SK-N-SH treated with all-trans-retinoic acid at 6 μM for 48 hours (cell line): Measurements from ENCODE around the gene PLA2G4A.

Source experiments
- ATAC-seq: fragments of 200-7000 bp; cut with Tn5 transposase; 3 replicates; pipeline ENCODE4 v1.9.1; 2020; ENCODE audit warnings: mild to moderate bottlenecking, moderate library complexity
- ARNTL ChIP-seq: fragments of 450-650 bp; formaldehyde crosslinking; IDR thresholded peaks from 2 replicates; pipeline ENCODE4 v1.5.0; 2020; ENCODE audit warnings: low read depth, mild to moderate bottlenecking, moderate library complexity, borderline replicate concordance
- BACH2 ChIP-seq: fragments of 250-450 bp; sonication (Bioruptor Pico); IDR thresholded peaks from 2 replicates; pipeline ENCODE4 v1.9.0; 2021; ENCODE audit warnings: mild to moderate bottlenecking, borderline replicate concordance
- CSDC2 ChIP-seq: fragments of 250-450 bp; sonication (Bioruptor Pico); IDR thresholded peaks from 2 replicates; pipeline ENCODE4 v1.5.0; 2020; ENCODE audit warnings: mild to moderate bottlenecking, moderate library complexity
- ESRRG ChIP-seq: fragments of 250-450 bp; sonication (Bioruptor Pico); IDR thresholded peaks from 2 replicates; pipeline ENCODE4 v1.6.1; 2021; ENCODE audit warnings: mild to moderate bottlenecking
- GLIS3 ChIP-seq: fragments of 250-450 bp; sonication (Bioruptor Pico); IDR thresholded peaks from 2 replicates; pipeline ENCODE4 v1.5.0; 2020; ENCODE audit warnings: mild to moderate bottlenecking, moderate library complexity
- ISL1 ChIP-seq: fragments of 250-450 bp; sonication (Bioruptor Pico); IDR thresholded peaks from 2 replicates; pipeline ENCODE4 v2.1.2; 2022; ENCODE audit warnings: mild to moderate bottlenecking, moderate library complexity
- OSR1 ChIP-seq: fragments of 250-450 bp; sonication (Bioruptor Pico); IDR thresholded peaks from 2 replicates; pipeline ENCODE4 v1.8.0; 2022; ENCODE audit warnings: moderate library complexity, mild to moderate bottlenecking, inconsistent platforms
- PPARA ChIP-seq: fragments of 250-450 bp; sonication (Bioruptor Pico); IDR thresholded peaks from 2 replicates; pipeline ENCODE4 v1.5.0; 2020; ENCODE audit warnings: mild to moderate bottlenecking, borderline replicate concordance
- RARB ChIP-seq: fragments of 250-450 bp; sonication (Bioruptor Pico); IDR thresholded peaks from 2 replicates; pipeline ENCODE4 v1.8.0; 2021; ENCODE audit warnings: mild to moderate bottlenecking, moderate library complexity
- TCF4 ChIP-seq: fragments of 250-450 bp; sonication (Bioruptor Pico); IDR thresholded peaks from 2 replicates; pipeline ENCODE4 v1.8.0; 2021; ENCODE audit warnings: mild to moderate bottlenecking, moderate library complexity, borderline replicate concordance
- TOX ChIP-seq: fragments of 250-450 bp; sonication (Bioruptor Pico); IDR thresholded peaks from 2 replicates; pipeline ENCODE4 v1.8.0; 2021; ENCODE audit warnings: mild to moderate bottlenecking, moderate library complexity, borderline replicate concordance
- ZC3H10 ChIP-seq: fragments of 250-450 bp; sonication (Bioruptor Pico); IDR thresholded peaks from 2 replicates; pipeline ENCODE4 v1.5.1; 2021; ENCODE audit warnings: mild to moderate bottlenecking, moderate library complexity
- ZFP3 ChIP-seq: fragments of 250-450 bp; sonication (Bioruptor Pico); IDR thresholded peaks from 2 replicates; pipeline ENCODE4 v1.5.0; 2020; ENCODE audit warnings: mild to moderate bottlenecking, moderate library complexity
- ZFP30 ChIP-seq: fragments of 450-650 bp; formaldehyde crosslinking; IDR thresholded peaks from 2 replicates; pipeline ENCODE4 v1.5.0; 2022; ENCODE audit warnings: mild to moderate bottlenecking, moderate library complexity
- ZNF565 ChIP-seq: fragments of 450-650 bp; formaldehyde crosslinking; conservative IDR thresholded peaks from 2 replicates; pipeline ENCODE4 v1.5.0; 2020; ENCODE audit warnings: low read depth, mild to moderate bottlenecking, moderate library complexity
- ZNF70 ChIP-seq: fragments of 450-650 bp; formaldehyde crosslinking; IDR thresholded peaks from 2 replicates; pipeline ENCODE4 v1.5.0; 2020; ENCODE audit warnings: mild to moderate bottlenecking, moderate library complexity
- ZNF8 ChIP-seq: fragments of 450-650 bp; formaldehyde crosslinking; IDR thresholded peaks from 2 replicates; pipeline ENCODE4 v1.5.0; 2020; ENCODE audit warnings: mild to moderate bottlenecking, moderate library complexity
- TF ChIP-seq, protein P1 (sequence below): fragments of 250-450 bp; sonication (Bioruptor Pico); IDR thresholded peaks from 2 replicates; pipeline ENCODE4 v1.5.1; 2021; ENCODE audit warnings: mild to moderate bottlenecking, moderate library complexity
- TF ChIP-seq, protein P2 (sequence below): fragments of 250-450 bp; sonication (Bioruptor Pico); IDR thresholded peaks from 2 replicates; pipeline ENCODE4 v1.5.0; 2020; ENCODE audit warnings: mild to moderate bottlenecking, moderate library complexity
- TF ChIP-seq, protein P3 (sequence below): fragments of 250-450 bp; sonication (Bioruptor Pico); IDR thresholded peaks from 2 replicates; pipeline ENCODE4 v1.5.1; 2020; ENCODE audit warnings: low read depth, mild to moderate bottlenecking, moderate library complexity
- TF ChIP-seq, protein P4 (sequence below): fragments of 250-450 bp; sonication (Bioruptor Pico); IDR thresholded peaks from 2 replicates; pipeline ENCODE4 v1.8.0; 2020; ENCODE audit warnings: mild to moderate bottlenecking, moderate library complexity, borderline replicate concordance

The PLA2G4A gene

DNA sequence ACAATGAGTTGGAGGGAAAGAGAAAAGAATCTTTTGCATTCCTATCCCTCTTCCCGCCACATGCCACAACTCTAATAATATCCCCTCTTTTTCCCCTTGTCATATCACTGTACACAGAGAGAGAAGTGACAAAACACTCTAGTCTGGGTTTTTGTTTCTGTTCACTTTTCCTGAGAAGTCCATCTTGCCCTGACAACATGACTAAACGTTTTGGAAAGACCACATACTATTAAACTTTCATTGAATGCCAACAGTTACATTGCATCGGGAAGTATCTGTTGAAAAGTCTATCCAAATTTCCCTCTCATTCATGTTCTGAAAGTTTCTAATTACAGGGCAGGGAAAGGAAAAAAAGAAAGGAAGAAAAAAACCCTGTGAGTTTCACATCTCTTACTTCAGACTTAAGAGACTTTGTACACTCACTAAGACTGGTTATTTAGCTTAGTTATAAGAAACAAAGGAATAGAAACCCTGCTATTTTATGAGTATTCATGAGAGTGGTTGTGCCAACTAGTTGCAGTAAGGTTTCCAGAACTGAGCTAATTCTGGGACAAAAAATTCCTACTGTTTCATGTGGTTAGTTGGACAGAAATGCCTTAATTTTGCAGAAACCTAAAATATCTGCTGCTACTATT is 16.9 kb downstream of the PLA2G4A start:
- TF ChIP-seq ZC3H10 (CRISPR knock-in tag), result no peak
- TF ChIP-seq BACH2 (CRISPR knock-in tag), result no peak
- TF ChIP-seq ARNTL (CRISPR knock-in tag), result no peak
- TF ChIP-seq, protein P1, sequence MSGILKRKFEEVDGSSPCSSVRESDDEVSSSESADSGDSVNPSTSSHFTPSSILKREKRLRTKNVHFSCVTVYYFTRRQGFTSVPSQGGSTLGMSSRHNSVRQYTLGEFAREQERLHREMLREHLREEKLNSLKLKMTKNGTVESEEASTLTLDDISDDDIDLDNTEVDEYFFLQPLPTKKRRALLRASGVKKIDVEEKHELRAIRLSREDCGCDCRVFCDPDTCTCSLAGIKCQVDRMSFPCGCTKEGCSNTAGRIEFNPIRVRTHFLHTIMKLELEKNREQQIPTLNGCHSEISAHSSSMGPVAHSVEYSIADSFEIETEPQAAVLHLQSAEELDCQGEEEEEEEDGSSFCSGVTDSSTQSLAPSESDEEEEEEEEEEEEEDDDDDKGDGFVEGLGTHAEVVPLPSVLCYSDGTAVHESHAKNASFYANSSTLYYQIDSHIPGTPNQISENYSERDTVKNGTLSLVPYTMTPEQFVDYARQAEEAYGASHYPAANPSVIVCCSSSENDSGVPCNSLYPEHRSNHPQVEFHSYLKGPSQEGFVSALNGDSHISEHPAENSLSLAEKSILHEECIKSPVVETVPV (CRISPR knock-in tag), result no peak
- no peak for TF ChIP-seq ZFP30
- no peak for TF ChIP-seq ZFP3 (CRISPR knock-in tag)
- no peak for TF ChIP-seq ESRRG (CRISPR knock-in tag)
- TF ChIP-seq RARB (CRISPR knock-in tag), result no peak
- TF ChIP-seq ZNF565 (CRISPR knock-in tag), result no peak
- no peak for TF ChIP-seq ZNF70 (CRISPR knock-in tag)
- TF ChIP-seq PPARA (CRISPR knock-in tag), result no peak
- no peak for TF ChIP-seq ZNF8 (CRISPR knock-in tag)
- TF ChIP-seq TCF4 (CRISPR knock-in tag), result no peak
- TF ChIP-seq, all 23 proteins: peak for 0
- ATAC-seq, result no peak; the same call in 2 of the 3 replicates

DNA sequence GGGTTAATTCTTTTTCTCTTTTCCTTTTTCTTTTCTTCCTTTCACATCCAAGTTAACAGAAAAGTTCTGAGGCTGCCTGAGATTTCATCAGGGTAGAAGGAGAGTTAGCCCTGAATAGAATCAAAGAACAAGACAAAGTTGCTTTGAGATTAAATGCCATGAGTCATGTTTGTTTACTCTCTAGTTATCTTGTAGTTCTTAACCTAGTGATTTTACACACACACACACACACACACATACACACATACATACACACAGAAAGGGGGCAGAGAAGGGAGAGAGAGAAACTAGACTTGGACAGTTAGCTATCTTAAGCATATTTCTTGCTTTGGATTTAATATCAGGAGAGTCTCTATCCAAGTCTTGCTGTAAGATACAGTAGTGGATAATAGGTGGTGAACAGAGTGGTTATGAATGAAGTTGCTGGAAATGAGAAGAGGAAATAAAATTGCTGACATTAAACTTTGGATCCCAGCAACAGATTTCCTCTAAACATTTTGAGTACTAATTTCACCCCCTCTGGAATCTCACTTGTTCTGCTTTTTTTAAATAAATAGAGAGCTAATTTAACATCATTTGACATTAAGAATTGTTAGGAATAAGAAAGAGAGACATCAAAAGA is 19.9 kb downstream of the PLA2G4A start:
- TF ChIP-seq ESRRG (CRISPR knock-in tag), result no peak
- TF ChIP-seq RARB (CRISPR knock-in tag), result no peak
- TF ChIP-seq TCF4 (CRISPR knock-in tag), result no peak
- TF ChIP-seq ZNF8 (CRISPR knock-in tag), result no peak
- no peak for TF ChIP-seq ZNF70 (CRISPR knock-in tag)
- no peak for TF ChIP-seq ZFP3 (CRISPR knock-in tag)
- no peak for TF ChIP-seq ISL1
- TF ChIP-seq, protein P1 (CRISPR knock-in tag), result no peak
- no peak for TF ChIP-seq TOX
- TF ChIP-seq, protein P2, sequence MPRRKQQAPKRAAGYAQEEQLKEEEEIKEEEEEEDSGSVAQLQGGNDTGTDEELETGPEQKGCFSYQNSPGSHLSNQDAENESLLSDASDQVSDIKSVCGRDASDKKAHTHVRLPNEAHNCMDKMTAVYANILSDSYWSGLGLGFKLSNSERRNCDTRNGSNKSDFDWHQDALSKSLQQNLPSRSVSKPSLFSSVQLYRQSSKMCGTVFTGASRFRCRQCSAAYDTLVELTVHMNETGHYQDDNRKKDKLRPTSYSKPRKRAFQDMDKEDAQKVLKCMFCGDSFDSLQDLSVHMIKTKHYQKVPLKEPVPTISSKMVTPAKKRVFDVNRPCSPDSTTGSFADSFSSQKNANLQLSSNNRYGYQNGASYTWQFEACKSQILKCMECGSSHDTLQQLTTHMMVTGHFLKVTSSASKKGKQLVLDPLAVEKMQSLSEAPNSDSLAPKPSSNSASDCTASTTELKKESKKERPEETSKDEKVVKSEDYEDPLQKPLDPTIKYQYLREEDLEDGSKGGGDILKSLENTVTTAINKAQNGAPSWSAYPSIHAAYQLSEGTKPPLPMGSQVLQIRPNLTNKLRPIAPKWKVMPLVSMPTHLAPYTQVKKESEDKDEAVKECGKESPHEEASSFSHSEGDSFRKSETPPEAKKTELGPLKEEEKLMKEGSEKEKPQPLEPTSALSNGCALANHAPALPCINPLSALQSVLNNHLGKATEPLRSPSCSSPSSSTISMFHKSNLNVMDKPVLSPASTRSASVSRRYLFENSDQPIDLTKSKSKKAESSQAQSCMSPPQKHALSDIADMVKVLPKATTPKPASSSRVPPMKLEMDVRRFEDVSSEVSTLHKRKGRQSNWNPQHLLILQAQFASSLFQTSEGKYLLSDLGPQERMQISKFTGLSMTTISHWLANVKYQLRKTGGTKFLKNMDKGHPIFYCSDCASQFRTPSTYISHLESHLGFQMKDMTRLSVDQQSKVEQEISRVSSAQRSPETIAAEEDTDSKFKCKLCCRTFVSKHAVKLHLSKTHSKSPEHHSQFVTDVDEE, result no peak
- no peak for TF ChIP-seq ZNF565 (CRISPR knock-in tag)
- TF ChIP-seq, protein P3, sequence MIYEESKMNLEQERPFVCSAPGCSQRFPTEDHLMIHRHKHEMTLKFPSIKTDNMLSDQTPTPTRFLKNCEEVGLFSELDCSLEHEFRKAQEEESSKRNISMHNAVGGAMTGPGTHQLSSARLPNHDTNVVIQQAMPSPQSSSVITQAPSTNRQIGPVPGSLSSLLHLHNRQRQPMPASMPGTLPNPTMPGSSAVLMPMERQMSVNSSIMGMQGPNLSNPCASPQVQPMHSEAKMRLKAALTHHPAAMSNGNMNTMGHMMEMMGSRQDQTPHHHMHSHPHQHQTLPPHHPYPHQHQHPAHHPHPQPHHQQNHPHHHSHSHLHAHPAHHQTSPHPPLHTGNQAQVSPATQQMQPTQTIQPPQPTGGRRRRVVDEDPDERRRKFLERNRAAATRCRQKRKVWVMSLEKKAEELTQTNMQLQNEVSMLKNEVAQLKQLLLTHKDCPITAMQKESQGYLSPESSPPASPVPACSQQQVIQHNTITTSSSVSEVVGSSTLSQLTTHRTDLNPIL (CRISPR knock-in tag), result no peak
- TF ChIP-seq GLIS3 (CRISPR knock-in tag), result no peak
- no peak for TF ChIP-seq BACH2 (CRISPR knock-in tag)
- no peak for TF ChIP-seq ARNTL (CRISPR knock-in tag)
- no peak for TF ChIP-seq ZFP30
- TF ChIP-seq CSDC2 (CRISPR knock-in tag), result no peak
- no peak for TF ChIP-seq ZC3H10 (CRISPR knock-in tag)
- no peak for TF ChIP-seq OSR1 (CRISPR knock-in tag)
- TF ChIP-seq, protein P4, sequence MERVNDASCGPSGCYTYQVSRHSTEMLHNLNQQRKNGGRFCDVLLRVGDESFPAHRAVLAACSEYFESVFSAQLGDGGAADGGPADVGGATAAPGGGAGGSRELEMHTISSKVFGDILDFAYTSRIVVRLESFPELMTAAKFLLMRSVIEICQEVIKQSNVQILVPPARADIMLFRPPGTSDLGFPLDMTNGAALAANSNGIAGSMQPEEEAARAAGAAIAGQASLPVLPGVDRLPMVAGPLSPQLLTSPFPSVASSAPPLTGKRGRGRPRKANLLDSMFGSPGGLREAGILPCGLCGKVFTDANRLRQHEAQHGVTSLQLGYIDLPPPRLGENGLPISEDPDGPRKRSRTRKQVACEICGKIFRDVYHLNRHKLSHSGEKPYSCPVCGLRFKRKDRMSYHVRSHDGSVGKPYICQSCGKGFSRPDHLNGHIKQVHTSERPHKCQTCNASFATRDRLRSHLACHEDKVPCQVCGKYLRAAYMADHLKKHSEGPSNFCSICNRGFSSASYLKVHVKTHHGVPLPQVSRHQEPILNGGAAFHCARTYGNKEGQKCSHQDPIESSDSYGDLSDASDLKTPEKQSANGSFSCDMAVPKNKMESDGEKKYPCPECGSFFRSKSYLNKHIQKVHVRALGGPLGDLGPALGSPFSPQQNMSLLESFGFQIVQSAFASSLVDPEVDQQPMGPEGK (CRISPR knock-in tag), result no peak
- ATAC-seq, result no peak
